GM12878 (cell line): Measurements from ENCODE around the gene DQX1. TPM values are rescaled to one million over a fixed set of nuclear protein-coding genes. Genes with fewer than 3 reads are reported as not detected.

Experiments used
- ATAC-seq: fragments of 200-7000 bp; cut with Tn5 transposase; 3 replicates; pipeline ENCODE4 v1.9.1; 2020; ENCODE audit warnings: mild to moderate bottlenecking, moderate library complexity
- BruUV-seq: library from RNA; stranded (reverse); fragments of 400-500 nt; replicated peaks from 2 replicates; lab custom pipeline; 2021; lab: Mats Ljungman, UMichigan
- CTCF ChIA-PET: fragments of 300-600 bp; sonication (Branson Sonifier 250); formaldehyde crosslinking; extraction: SDS; loops from one replicate; lab custom pipeline; 2021; ENCODE audit warnings: inconsistent platforms; lab: Yijun Ruan, JAX
- POLR2A ChIA-PET: fragments of 350-600 bp; formaldehyde crosslinking; extraction: SDS; loops from one replicate; lab custom pipeline; 2021; ENCODE audit warnings: inconsistent platforms; lab: Charles Lee
- RAD21 ChIA-PET: fragments of 300-600 bp; sonication (Branson Sonifier 250); formaldehyde crosslinking; loops from one replicate; lab custom pipeline; 2023; ENCODE audit warnings: antibody characterized with exemption; ENCODE audit not compliant: unreplicated experiment; lab: Charles Lee
- SMC1A ChIA-PET: fragments of 300-600 bp; sonication (Branson Sonifier 250); formaldehyde crosslinking; loops from one replicate; lab custom pipeline; 2023; ENCODE audit not compliant: unreplicated experiment, uncharacterized antibody; lab: Charles Lee
- DNase-seq: peaks from one replicate; pipeline ENCODE4 v3.0.0-alpha.2; 2011; ENCODE audit warnings: low read depth, low spot score
- FAIRE-seq: peaks from 3 replicates; lab custom pipeline; 2011; peaks lifted over from hg19 to GRCh38; lab: Jason Lieb, UNC
- H2AFZ ChIP-seq: 2 replicates; pipeline ENCODE4 v1.6.0; 2011; ENCODE audit warnings: low read depth, low read length, control low read depth; ENCODE audit not compliant: control insufficient read depth
- H3K27ac ChIP-seq: 2 replicates; pipeline ENCODE4 v1.5.1; 2011; ENCODE audit warnings: control low read depth; ENCODE audit not compliant: control insufficient read depth, insufficient read depth
- H3K27me3 ChIP-seq, 2 experiments: replicated peaks in 1 of 2; 2 replicates each; pipeline versions ENCODE4 v1.6.0 to v1.6.1; 2011; ENCODE audit warnings: low read length in 1 of 2; ENCODE audit not compliant: control insufficient read depth in 2 of 2, insufficient read depth in 2 of 2
- H3K36me3 ChIP-seq, 2 experiments: 2 replicates each; pipeline ENCODE4 v1.5.1; 2011; ENCODE audit warnings: low read length in 1 of 2; ENCODE audit not compliant: control insufficient read depth in 2 of 2, insufficient read depth in 2 of 2
- H3K4me1 ChIP-seq: 2 replicates; pipeline ENCODE4 v1.6.1; 2011; ENCODE audit warnings: mild to moderate bottlenecking, low read length, moderate library complexity, mixed read lengths; ENCODE audit not compliant: control insufficient read depth, insufficient read depth
- H3K4me2 ChIP-seq: 2 replicates; pipeline ENCODE4 v1.6.0; 2011; ENCODE audit warnings: control low read depth; ENCODE audit not compliant: control insufficient read depth, insufficient read depth
- H3K4me3 ChIP-seq: fragments of 200-600 bp; sonication (generic); 2 replicates; pipeline ENCODE4 v1.5.1; 2016
- H3K79me2 ChIP-seq: 2 replicates; pipeline ENCODE4 v1.6.0; 2011; ENCODE audit warnings: low read length; ENCODE audit not compliant: control insufficient read depth, insufficient read depth
- H3K9ac ChIP-seq: 2 replicates; pipeline ENCODE4 v1.8.0; 2011; ENCODE audit warnings: low read length, control low read depth, mixed read lengths; ENCODE audit not compliant: control insufficient read depth, insufficient read depth
- H3K9me3 ChIP-seq: replicated peaks from 3 replicates; pipeline ENCODE4 v1.5.1; 2011; ENCODE audit warnings: mild to moderate bottlenecking, low read length; ENCODE audit not compliant: control insufficient read depth, insufficient read depth
- H4K20me1 ChIP-seq: 2 replicates; pipeline ENCODE4 v1.6.0; 2011; ENCODE audit not compliant: control insufficient read depth, insufficient read depth
- ATF2 ChIP-seq: IDR thresholded peaks from 2 replicates; pipeline ENCODE4 v1.6.1; 2012; ENCODE audit warnings: low read length, inconsistent platforms
- EGR1 ChIP-seq, 2 experiments: IDR thresholded peaks; 1 replicate in 1 of 2; 2 replicates in 1 of 2; pipeline ENCODE4 v1.6.1; 2011 to 2012; ENCODE audit warnings: low read depth in 2 of 2, low read length in 2 of 2, borderline replicate concordance in 1 of 2, mild to moderate bottlenecking in 1 of 2, moderate library complexity in 1 of 2
- IKZF1 ChIP-seq: fragments of 450-650 bp; conservative IDR thresholded peaks from 2 replicates; pipeline ENCODE4 v1.6.1; 2017; ENCODE audit warnings: antibody characterized with exemption, mild to moderate bottlenecking
- LARP7 ChIP-seq: fragments of 450-650 bp; IDR thresholded peaks from 2 replicates; pipeline ENCODE4 v1.6.1; 2017; ENCODE audit warnings: mild to moderate bottlenecking
- PKNOX1 ChIP-seq: fragments of 450-650 bp; IDR thresholded peaks from 2 replicates; pipeline ENCODE4 v1.6.1; 2016; ENCODE audit warnings: mild to moderate bottlenecking
- STAT3 ChIP-seq: IDR thresholded peaks from 2 replicates; pipeline ENCODE4 v1.6.1; 2011; ENCODE audit warnings: low read depth, low read length, improper control_type of control experiment
- TAF1 ChIP-seq: IDR thresholded peaks from 2 replicates; pipeline ENCODE4 v1.6.1; 2011; ENCODE audit warnings: mild to moderate bottlenecking, low read depth, low read length, borderline replicate concordance
- TCF3 ChIP-seq: IDR thresholded peaks from 2 replicates; pipeline ENCODE4 v1.6.1; 2012; ENCODE audit warnings: low read depth, mild to moderate bottlenecking, low read length, borderline replicate concordance; ENCODE audit not compliant: insufficient read depth
- ZBTB4 ChIP-seq: fragments of 450-650 bp; formaldehyde crosslinking; IDR thresholded peaks from 2 replicates; pipeline ENCODE4 v1.4.0; 2022; ENCODE audit warnings: mild to moderate bottlenecking, moderate library complexity
- ZNF24 ChIP-seq: fragments of 450-650 bp; IDR thresholded peaks from 2 replicates; pipeline ENCODE4 v1.6.1; 2017; ENCODE audit warnings: antibody characterized with exemption, mild to moderate bottlenecking
- ZNF592 ChIP-seq: fragments of 450-650 bp; IDR thresholded peaks from 2 replicates; pipeline ENCODE4 v1.6.1; 2017; ENCODE audit warnings: mild to moderate bottlenecking, moderate library complexity
- WGBS: methylation state at CpG from one replicate; pipeline ENCODE4 v1.1.6; 2016; ENCODE audit warnings: low lambda C conversion rate; ENCODE audit not compliant: insufficient replicate concordance, insufficient coverage; ENCODE audit errors: missing lambda C conversion rate; 5-methylcytosine and 5-hydroxymethylcytosine counted together
- in situ Hi-C: fragments of 300-500 bp; cut with MboI; formaldehyde crosslinking; loops from 9 replicates; pipeline ENCODE4 v1.14.3; 2018; ENCODE audit warnings: mixed read lengths
- intact Hi-C: fragments of 100-400 bp; cut with micrococcal nuclease; formaldehyde crosslinking; loops from one replicate; pipeline ENCODE4 v1.14.2; 2022; ENCODE audit not compliant: unreplicated experiment
- polyA plus RNA-seq, 11 experiments: library from polyadenylated mRNA; depleted of rRNA in 4 of 11; unstranded in 6 of 11; stranded (reverse) in 5 of 11; fragments of >200 nt; fragmentation: Nextera tagmentation in 4 of 11; fragmentation: Illumina TruSeq in 1 of 11; extraction: Ambion mirVana in 4 of 11; extraction: Trizol in 1 of 11; gene quantifications; 1 replicate in 1 of 11; 2 replicates in 10 of 11; pipeline versions ENCODE4 v1.2.1 to v1.2.3, GENCODE V29; 2011 to 2016; ENCODE audit warnings: inconsistent platforms in 2 of 11, missing spikeins in 2 of 11, low read depth in 1 of 11
- total RNA-seq, 4 experiments: library from RNA; depleted of rRNA in 3 of 4; stranded (reverse); fragments of >200 nt in 3 of 4; fragmentation: Illumina TruSeq in 1 of 4; extraction: Trizol in 1 of 4; gene quantifications; 2 replicates each; pipeline versions ENCODE4 v1.2.1 to v1.2.3, GENCODE V29; 2013 to 2021

DQX1 gene
- total and polyA plus RNA-seq, 10 of the 15 experiments (the other 5 are each of a cell fraction or from before 2014, with no cell fraction given): 0.34 to 2.1 (median 0.86) TPM

DNA sequence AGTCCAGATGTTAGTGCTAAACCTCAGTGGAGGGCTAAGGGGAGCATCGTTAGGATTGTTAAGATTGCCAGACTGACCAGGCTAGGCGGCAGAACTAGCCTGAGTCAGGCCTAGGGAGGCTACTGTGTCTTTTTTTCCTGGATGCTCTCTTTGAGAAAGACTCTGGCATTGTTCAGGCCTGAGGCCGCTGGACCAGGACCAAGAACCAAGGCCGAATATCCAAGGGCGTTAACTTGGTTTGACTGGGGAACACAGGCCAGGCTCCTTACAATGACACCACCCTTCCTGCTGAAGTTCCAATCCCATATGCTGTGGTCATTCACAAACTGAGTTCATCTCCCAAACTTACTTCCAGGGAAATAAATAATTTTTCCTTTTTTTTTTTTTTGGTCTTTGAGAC, 14.3 kb upstream of the DQX1 start:
- Histone ChIP-seq H3K9ac (no peak overlapping the region), H3K27ac (no peak overlapping the region), H3K4me2 (no peak overlapping the region), H4K20me1 (no peaks in the 10 kb centered on the region), H2AFZ (no peak overlapping the region), H3K9me3 (no peaks in the 10 kb centered on the region), H3K4me1 (peaks cover 15% of the 10 kb centered on the region), H3K27me3 (no peaks in the 10 kb centered on the region), H3K4me3 (no peak overlapping the region), H3K79me2 (peaks cover under 1% of the 10 kb centered on the region; the same call in 1 of the 2 replicates), H3K36me3 (no peaks in the 10 kb centered on the region; a peak in 3 of 4 replicates)
- BruUV-seq: no TSS peak
- DNase-seq (no peak), ATAC-seq (no peak), FAIRE-seq (no peak)
- intact Hi-C loops: no loop called here
- ChIA-PET SMC1A (interaction anchor here (0.9 to 4.0 kb wide), 5 partner anchors 10 to 45 kb away, joined by 3 to 40 read pairs (median 13); partner anchors contain the start of genes AUP1 and HTRA2), RAD21 (interaction anchor here (1.9 to 3.8 kb wide), 2 partner anchors 27 to 45 kb away, joined by 7 to 30 read pairs; no protein-coding TSS in a partner anchor), POLR2A (interaction anchor here (0.6 to 2.5 kb wide), 4 partner anchors 10 to 27 kb away, joined by 3 to 19 read pairs (median 7); partner anchors contain the start of genes AUP1 and HTRA2), CTCF (interaction anchor here (1.3 to 14.3 kb wide), 5 partner anchors 10 to 49 kb away, joined by 3 to 96 read pairs (median 9); partner anchors contain the start of genes AUP1, DQX1 and HTRA2)
- no peak for TF ChIP-seq IKZF1
- TF ChIP-seq LARP7: no peak
- no peak for TF ChIP-seq EGR1 (IDR thresholded peaks at IDR 0.05; ENCODE audit: borderline replicate concordance in 1 of 2, low read depth in 2 of 2, low read length in 2 of 2)
- no peak for TF ChIP-seq ZNF24
- TF ChIP-seq ATF2: no peak
- TF ChIP-seq ZBTB4: no peak
- no peak for TF ChIP-seq TAF1
- TF ChIP-seq PKNOX1: no peak
- no peak for TF ChIP-seq STAT3
- no peak for TF ChIP-seq TCF3
- no peak for TF ChIP-seq ZNF592
- in situ Hi-C loops: no loop called here
- WGBS: 98% methylated on average over 5 of the region's 5 CpGs
